Placental epithelial cell (primary cell): Measurements from ENCODE around the gene LIPE. TPM values are rescaled to one million over a fixed set of nuclear protein-coding genes. Genes with fewer than 3 reads are reported as not detected.

Experiments used
- small RNA-seq: library from RNA; depleted of rRNA; stranded (forward); fragments of <200 nt; gene quantifications from one replicate; pipeline ENCODE3, GENCODE V24; 2012
- total RNA-seq: library from RNA; depleted of rRNA; stranded (reverse); fragments of >200 nt; gene quantifications from 2 replicates; pipeline ENCODE4 v1.2.3, GENCODE V29; 2012

LIPE gene
- 2.4 and 5.1 TPM in 2 replicates for total RNA-seq

GRCh38 chr19:42427313-42427712, at the start of gene LIPE:
Gene LIPE (minus strand): TSS chr19:42427388. CDS start chr19:42427149, 239 bp downstream.

GRCh38 chr19:42442833-42443232, 15.6 kb upstream of the LIPE start, which contains the start of gene CXCL17:
Gene CXCL17 (minus strand): TSS chr19:42442946. CDS start chr19:42442832, 114 bp downstream.

GRCh38 chr19:42389899-42390298, 37.3 kb downstream of the LIPE start, which contains the start of gene CNFN:
Gene CNFN (minus strand): TSS chr19:42390297. CDS start chr19:42389037, 1,260 bp downstream.

Small RNA genes lying within 50 kb of the gene (small RNA-seq; reads per million reads assigned to genes)
- not detected for gene RNU4-60P

Other genes starting within 250 kb of the LIPE start
- 12.2 and 16.4 TPM in 2 replicates for gene DEDD2, start 209.7 kb downstream of the LIPE start, total RNA-seq
- 15.7 and 24.3 TPM in 2 replicates for gene ZNF526, start 207.1 kb downstream of the LIPE start, total RNA-seq
- 17.3 and 26.6 TPM in 2 replicates for gene GSK3A, start 184.8 kb downstream of the LIPE start, total RNA-seq
- 13.4 and 19.2 TPM in 2 replicates for gene ERF, start 172.3 kb downstream of the LIPE start, total RNA-seq
- gene CIC, start 158.1 kb downstream of the LIPE start, total RNA-seq: 26.2 and 27.9 TPM in 2 replicates
- 0.98 and 1.2 TPM in 2 replicates for gene PRR19, start 125.3 kb downstream of the LIPE start, total RNA-seq
- gene PAFAH1B3, start 124.8 kb downstream of the LIPE start, total RNA-seq: 57.3 and 61.4 TPM in 2 replicates
- gene TMEM145, start 114.1 kb downstream of the LIPE start, total RNA-seq: not detected in 2 replicates
- gene MEGF8, start 101.8 kb downstream of the LIPE start, total RNA-seq: 35.9 and 41.6 TPM in 2 replicates
- gene CNFN, start 37.1 kb downstream of the LIPE start, total RNA-seq: 8.2 TPM in 1 of 2 replicates, not detected in the other
- gene CXCL17, start 15.6 kb upstream of the LIPE start, total RNA-seq: not detected in 2 replicates
- gene CEACAM1, start 101.1 kb upstream of the LIPE start, total RNA-seq: not detected in 2 replicates
- gene CEACAM8, start 167.5 kb upstream of the LIPE start, total RNA-seq: 1.2 TPM in 1 of 2 replicates, not detected in the other